Endothelial cell of umbilical vein (primary cell): ENCODE measurements around the gene JAKMIP1. TPM values are rescaled to one million over a fixed set of nuclear protein-coding genes. Genes with fewer than 3 reads are reported as not detected.

Experiments
- BruUV-seq: library from RNA; stranded (reverse); fragments of 400-500 nt; replicated peaks from 2 replicates; lab custom pipeline; 2021; lab: Mats Ljungman, UMichigan
- CTCF ChIA-PET: fragments of 300-600, 350-600 bp; sonication (Branson Sonifier 250); formaldehyde crosslinking; loops from one replicate; lab custom pipeline; 2021; ENCODE audit warnings: antibody characterized with exemption, inconsistent platforms; lab: Charles Lee
- POLR2A ChIA-PET: fragments of 300-600, 350-600 bp; sonication (Branson Sonifier 250); formaldehyde crosslinking; loops from one replicate; lab custom pipeline; 2021; ENCODE audit warnings: antibody characterized with exemption, inconsistent platforms; lab: Charles Lee
- DNase-seq: peaks from one replicate; pipeline ENCODE4 v3.0.0-alpha.2; 2011; ENCODE audit warnings: low read depth, low spot score
- FAIRE-seq: peaks from 2 replicates; lab custom pipeline; 2011; peaks lifted over from hg19 to GRCh38; lab: Jason Lieb, UNC
- H2AFZ ChIP-seq: 2 replicates; pipeline ENCODE4 v1.6.0; 2012; ENCODE audit warnings: low read depth, low read length, control low read depth, inconsistent platforms
- H3K27ac ChIP-seq: 2 replicates; pipeline ENCODE4 v1.5.1; 2011; ENCODE audit warnings: low read depth, mild to moderate bottlenecking, control low read depth, low read length, moderate library complexity; ENCODE audit not compliant: insufficient read depth
- H3K27me3 ChIP-seq, 2 experiments: 2 replicates each; pipeline versions ENCODE4 v1.6.0 to v1.6.1; 2011; ENCODE audit warnings: low read length in 2 of 2, mixed read lengths in 1 of 2; ENCODE audit not compliant: control insufficient read depth in 2 of 2, insufficient read depth in 2 of 2
- H3K36me3 ChIP-seq, 2 experiments: 2 replicates in 1 of 2; 3 replicates in 1 of 2; pipeline ENCODE4 v1.5.1; 2011; ENCODE audit warnings: low read length in 2 of 2, mild to moderate bottlenecking in 1 of 2, moderate library complexity in 1 of 2; ENCODE audit not compliant: control insufficient read depth in 2 of 2, insufficient read depth in 2 of 2; ENCODE audit errors: extremely low read depth in 1 of 2
- H3K4me1 ChIP-seq: 3 replicates; pipeline ENCODE4 v1.5.1; 2011; ENCODE audit warnings: mild to moderate bottlenecking, low read length; ENCODE audit not compliant: control insufficient read depth, insufficient read depth; ENCODE audit errors: extremely low read depth
- H3K4me2 ChIP-seq: 2 replicates; pipeline ENCODE4 v1.6.1; 2011; ENCODE audit warnings: low read length, control low read depth, mixed read lengths; ENCODE audit not compliant: insufficient read depth
- H3K4me3 ChIP-seq, 3 experiments: fragments of 200-600 bp in 1 of 3; sonication (generic), shearing (Covaris generic) in 1 of 3; replicated peaks in 1 of 3; 2 replicates each; pipeline ENCODE4 v1.5.1; 2011 to 2016; ENCODE audit warnings: control low read depth in 3 of 3, low read length in 3 of 3, mild to moderate bottlenecking in 2 of 3, inconsistent platforms in 1 of 3, low read depth in 1 of 3, moderate library complexity in 1 of 3; ENCODE audit not compliant: insufficient read depth in 1 of 3
- H3K79me2 ChIP-seq: 2 replicates; pipeline ENCODE4 v1.6.0; 2012; ENCODE audit warnings: low read length, inconsistent platforms; ENCODE audit not compliant: control insufficient read depth, insufficient read depth
- H3K9ac ChIP-seq: replicated peaks from 2 replicates; pipeline ENCODE3; 2011; ENCODE audit warnings: low read length, control low read depth; ENCODE audit not compliant: insufficient read depth; ENCODE audit errors: extremely low read depth
- H3K9me1 ChIP-seq: replicated peaks from 3 replicates; pipeline ENCODE4 v1.6.0; 2011; ENCODE audit warnings: mild to moderate bottlenecking, low read length; ENCODE audit not compliant: control insufficient read depth, insufficient read depth; ENCODE audit errors: extremely low read depth
- H3K9me3 ChIP-seq: replicated peaks from 2 replicates; pipeline ENCODE4 v1.5.1; 2012; ENCODE audit warnings: low read length, inconsistent platforms; ENCODE audit not compliant: control insufficient read depth, insufficient read depth
- H4K20me1 ChIP-seq: replicated peaks from 2 replicates; pipeline ENCODE3; 2011; ENCODE audit warnings: mild to moderate bottlenecking, low read length; ENCODE audit not compliant: control insufficient read depth, insufficient read depth; ENCODE audit errors: extremely low read depth
- CTCF ChIP-seq, 2 donors: IDR thresholded peaks; 1 replicate in 1 of 2; 2 replicates in 1 of 2; pipeline ENCODE4 v1.5.1; 2011; ENCODE audit warnings: low read length in 2 of 2, mild to moderate bottlenecking in 2 of 2, moderate library complexity in 2 of 2, control low read depth in 1 of 2, inconsistent platforms in 1 of 2, low read depth in 1 of 2; ENCODE audit not compliant: insufficient read depth in 1 of 2; ENCODE audit errors: extremely low read depth in 1 of 2
- EZH2 ChIP-seq: IDR thresholded peaks from 2 replicates; pipeline ENCODE4 v1.6.1; 2012; ENCODE audit warnings: borderline replicate concordance, low read depth, mild to moderate bottlenecking, moderate library complexity, low read length, inconsistent platforms; ENCODE audit not compliant: severe bottlenecking
- FOS ChIP-seq: IDR thresholded peaks from 2 replicates; pipeline ENCODE4 v1.6.1; 2011; ENCODE audit warnings: mild to moderate bottlenecking, low read length, moderate library complexity, borderline replicate concordance; ENCODE audit not compliant: insufficient read depth
- GATA2 ChIP-seq: IDR thresholded peaks from 2 replicates; pipeline ENCODE4 v1.7.0; 2011; ENCODE audit warnings: low read depth, mild to moderate bottlenecking, moderate library complexity, mixed read lengths, low read length; ENCODE audit not compliant: insufficient read length, insufficient read depth
- JUN ChIP-seq: IDR thresholded peaks from 2 replicates; pipeline ENCODE4 v1.6.1; 2011; ENCODE audit warnings: borderline replicate concordance, low read depth; ENCODE audit not compliant: insufficient read length, insufficient read depth
- MAX ChIP-seq: IDR thresholded peaks from 2 replicates; pipeline ENCODE4 v1.6.1; 2011; ENCODE audit not compliant: insufficient read depth, insufficient read length
- MYC ChIP-seq: IDR thresholded peaks from one replicate; pipeline ENCODE4 v1.6.1; 2011; ENCODE audit warnings: mild to moderate bottlenecking, low read depth, low read length
- POLR2A ChIP-seq: IDR thresholded peaks from 2 replicates; pipeline ENCODE4 v1.6.1; 2012; ENCODE audit warnings: low read depth, mild to moderate bottlenecking, control low read depth, low read length
- POLR2AphosphoS5 ChIP-seq: IDR thresholded peaks from 2 replicates; pipeline ENCODE4 v1.6.1; 2012; ENCODE audit warnings: low read depth, mild to moderate bottlenecking, control low read depth, low read length, moderate library complexity; ENCODE audit not compliant: insufficient read depth
- dilution Hi-C: fragments of 300-500 bp; cut with MboI; formaldehyde crosslinking; loops from one replicate; pipeline ENCODE4 v1.15.0; 2019; ENCODE audit warnings: low sequenced_read_pairs; ENCODE audit not compliant: extremely low pct_ligation_motif_present
- intact Hi-C: fragments of 100-400 bp; cut with micrococcal nuclease; formaldehyde crosslinking; loops from one replicate; pipeline ENCODE4 v1.10.0; 2022
- polyA plus RNA-seq, 4 experiments: library from polyadenylated mRNA; depleted of rRNA in 3 of 4; stranded (reverse) in 3 of 4; unstranded in 1 of 4; fragments of >200 nt; gene quantifications; 2 replicates each; pipeline versions ENCODE4 v1.2.1 to v1.2.3, GENCODE V29; 2011 to 2012; ENCODE audit warnings: missing spikeins in 1 of 4
- total RNA-seq: library from RNA; stranded (reverse); gene quantifications from 2 replicates; pipeline ENCODE4 v1.2.3, GENCODE V29; 2021

The JAKMIP1 gene
- total and polyA plus RNA-seq, 2 donors (not counting 3 experiments of a cell fraction or from before 2014, with no cell fraction given) = not detected

- Histone ChIP-seq H3K27ac (no peak overlapping the region), H3K9me1 (no peaks in the 10 kb centered on the region), H3K4me3 (no peak overlapping the region), H3K9ac (no peak overlapping the region), H3K79me2 (no peaks in the 10 kb centered on the region), H3K4me1 (no peaks in the 10 kb centered on the region), H3K36me3 (no peaks in the 10 kb centered on the region), H4K20me1 (no peaks in the 10 kb centered on the region), H3K4me2 (no peak overlapping the region), H2AFZ (no peak overlapping the region), H3K9me3 (no peaks in the 10 kb centered on the region), H3K27me3 (no peaks in the 10 kb centered on the region)
- no TSS peak for BruUV-seq
- DNase-seq (no peak), FAIRE-seq (no peak)
- POLR2A ChIA-PET = no interaction called here
- intact Hi-C loops = no loop called here
- dilution Hi-C loops = no loop called here
- CTCF ChIA-PET = no interaction called here
- TF ChIP-seq GATA2 (no peak), CTCF (IDR thresholded peaks at IDR 0.05; ENCODE audit: extremely low read depth in 1 of 2, insufficient read depth in 1 of 2, low read depth in 1 of 2, low read length in 2 of 2) (no peak), MYC (no peak), POLR2A (no peak)
These were observed 51.7 kb downstream of the JAKMIP1 start for GRCh38 chr4:6148506-6149205.

GRCh38 chr4:6147441-6147840 lies 52.9 kb downstream of the JAKMIP1 start:
- Histone ChIP-seq H3K36me3 (no peaks in the 10 kb centered on the region), H4K20me1 (no peaks in the 10 kb centered on the region), H3K4me3 (no peak overlapping the region), H3K27me3 (no peaks in the 10 kb centered on the region), H3K9ac (no peak overlapping the region), H3K79me2 (no peaks in the 10 kb centered on the region), H3K9me1 (no peaks in the 10 kb centered on the region), H3K9me3 (no peaks in the 10 kb centered on the region), H3K27ac (no peak overlapping the region), H3K4me1 (no peaks in the 10 kb centered on the region), H2AFZ (no peak overlapping the region), H3K4me2 (no peak overlapping the region)
- no TSS peak for BruUV-seq
- POLR2A ChIA-PET = no interaction called here
- intact Hi-C loops = no loop called here
- TF ChIP-seq POLR2A (no peak), EZH2 (no peak), FOS (no peak), MAX (no peak), MYC (no peak), POLR2AphosphoS5 (no peak), JUN (no peak), GATA2 (no peak), CTCF (IDR thresholded peaks at IDR 0.05; ENCODE audit: extremely low read depth in 1 of 2, insufficient read depth in 1 of 2, low read depth in 1 of 2, low read length in 2 of 2) (no peak)
- CTCF ChIA-PET = no interaction called here
- no peak for FAIRE-seq
- dilution Hi-C loops = no loop called here
- DNase-seq = no peak
